NCI-H1930 (cell line): Measurements from ENCODE around the gene DPP8.
"Not testable (repeated sequence)": the region's sequence is repeated elsewhere in the genome, so short reads cannot be mapped to it uniquely, and the experiment has no call there.

Source experiments
- DNase-seq, 2 experiments: peaks; one replicate each; lab custom pipeline; 2025; lab: John Stamatoyannopoulos, UW

DPP8 gene

DNA sequence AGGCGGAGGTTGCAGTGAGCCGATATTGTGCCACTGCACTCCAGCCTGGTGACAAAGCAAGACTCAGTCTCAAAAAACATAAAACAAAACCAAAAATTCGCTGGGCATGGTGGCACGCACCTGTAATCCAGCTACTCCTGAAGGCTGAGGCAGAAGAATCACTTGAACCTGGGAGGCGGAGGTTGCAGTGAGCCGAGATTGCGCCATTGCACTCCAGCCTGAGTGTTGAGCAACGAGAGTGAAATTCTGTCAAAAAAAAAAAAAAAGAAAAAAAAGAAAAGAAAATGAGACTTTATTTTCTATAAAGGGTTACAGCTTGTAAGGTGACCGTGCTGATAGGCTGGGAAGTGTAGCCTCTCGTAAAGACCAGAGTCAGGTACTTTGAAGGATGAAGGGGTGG, 6.7 kb upstream of the DPP8 start:
- no peak for DNase-seq

DNA sequence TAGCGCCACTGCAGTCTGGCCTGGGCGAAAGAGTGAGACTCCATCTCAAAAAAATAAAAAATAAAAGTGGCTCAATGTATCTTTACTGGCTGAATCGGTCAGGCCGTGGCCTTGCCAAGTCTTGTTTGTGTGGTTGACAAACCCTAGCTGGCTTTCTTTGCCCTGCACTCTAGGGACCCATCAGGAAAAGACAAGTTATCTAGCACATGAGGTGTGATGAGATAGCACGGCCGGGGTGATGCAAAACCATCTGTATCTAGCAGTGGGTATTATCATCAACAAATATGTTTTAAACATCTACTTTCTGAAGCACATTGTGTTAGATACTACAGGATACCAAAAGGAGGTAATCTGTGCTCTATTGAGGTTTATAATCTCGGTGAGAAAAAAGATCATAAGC, 3.9 kb upstream of the DPP8 start:
- no peak for DNase-seq

DNA sequence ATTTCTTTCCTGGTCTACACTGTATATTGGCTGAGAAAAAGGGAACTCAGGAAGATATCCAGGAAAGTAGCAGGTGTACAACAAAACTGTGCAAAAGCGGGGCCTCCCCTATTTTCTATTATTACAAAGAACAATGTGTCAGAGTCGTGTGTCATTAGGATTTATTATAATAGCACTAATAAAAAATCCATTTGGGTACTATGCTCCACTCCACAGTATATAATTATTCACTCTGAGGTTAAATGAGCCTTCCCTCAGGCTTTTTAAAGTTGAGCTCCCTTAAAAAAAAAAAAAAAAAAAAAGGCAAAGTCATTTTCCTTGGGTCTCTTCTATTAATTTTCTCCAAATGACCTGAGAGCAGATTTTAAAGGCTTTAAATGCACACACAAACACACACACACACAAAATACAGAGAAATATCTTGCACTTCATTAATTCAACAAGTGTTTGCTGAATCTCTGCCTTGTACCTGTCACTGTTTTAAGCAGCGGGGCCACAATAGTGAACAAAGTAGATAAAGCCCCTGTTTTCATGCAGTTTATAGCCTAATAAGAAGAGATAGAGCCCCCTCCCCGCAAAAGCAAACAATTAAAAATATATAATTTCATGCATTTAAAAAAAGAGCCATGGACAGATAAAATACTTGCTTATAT, 1.3 kb upstream of the DPP8 start:
- DNase-seq = no peak

DNA sequence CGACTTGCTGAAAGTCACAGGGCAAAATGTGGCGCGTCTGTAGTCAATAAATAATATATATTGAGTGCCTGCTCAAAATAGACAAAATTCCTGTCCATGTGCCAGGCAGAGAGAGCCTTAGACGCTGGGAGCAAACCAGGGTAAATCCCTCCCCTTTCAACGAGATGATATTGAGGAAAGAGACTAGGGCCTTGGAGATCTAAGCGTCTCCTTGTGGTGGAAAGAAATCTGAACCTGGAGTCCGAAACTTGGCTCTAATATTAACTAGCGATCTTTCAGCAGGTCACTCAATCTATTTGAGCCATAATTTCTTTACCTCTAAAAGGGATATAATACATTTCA, 348 bp upstream of the DPP8 start:
- no peak for DNase-seq

DNA sequence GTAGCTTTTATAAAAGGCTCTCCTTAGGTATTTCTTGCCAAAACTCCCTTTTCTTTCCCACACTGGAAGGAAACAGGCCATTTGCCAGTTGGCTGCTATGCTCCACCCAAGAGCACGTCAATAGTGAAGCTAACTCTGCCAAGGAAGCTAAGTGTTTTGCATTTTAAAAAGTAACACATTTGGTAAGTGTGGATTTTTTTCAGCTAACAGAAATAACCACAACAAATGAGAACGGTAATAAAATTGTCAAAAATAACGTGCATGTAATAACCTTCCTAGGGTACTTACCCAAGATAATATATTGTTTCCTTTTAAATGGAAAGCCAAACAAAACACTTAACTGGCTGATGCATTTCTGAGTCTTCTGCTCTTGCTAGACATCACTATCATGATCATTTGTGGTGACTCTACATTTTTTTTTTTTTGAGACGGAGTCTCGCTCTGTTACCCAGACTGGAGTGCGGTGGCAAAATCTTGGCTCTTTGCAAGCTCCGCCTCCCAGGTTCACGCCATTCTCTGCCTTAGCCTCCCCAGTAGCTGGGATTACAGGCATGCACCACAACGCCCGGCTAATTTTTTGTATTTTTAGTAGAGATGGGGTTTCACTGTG, 4.6 kb downstream of the DPP8 start:
- DNase-seq = no peak

DNA sequence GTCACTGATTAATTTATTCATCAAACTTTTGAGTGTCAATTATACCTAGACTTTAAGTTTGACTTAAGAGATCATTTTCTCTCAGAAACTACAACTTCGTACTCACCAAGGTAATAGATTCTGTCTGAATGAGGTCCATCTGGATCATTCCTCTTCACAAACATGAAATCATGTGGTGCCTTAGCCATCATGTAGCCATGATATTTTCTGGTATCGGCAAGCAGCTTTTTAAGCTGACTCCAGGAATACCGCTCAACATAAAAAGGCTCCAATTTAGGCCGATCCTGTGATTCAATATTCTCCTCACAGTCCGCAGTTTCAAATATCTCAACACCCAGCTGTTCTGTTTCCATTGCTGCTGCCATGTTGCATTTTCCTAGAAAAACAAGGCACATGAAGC, 5.3 kb downstream of the DPP8 start:
- DNase-seq = no peak

DNA sequence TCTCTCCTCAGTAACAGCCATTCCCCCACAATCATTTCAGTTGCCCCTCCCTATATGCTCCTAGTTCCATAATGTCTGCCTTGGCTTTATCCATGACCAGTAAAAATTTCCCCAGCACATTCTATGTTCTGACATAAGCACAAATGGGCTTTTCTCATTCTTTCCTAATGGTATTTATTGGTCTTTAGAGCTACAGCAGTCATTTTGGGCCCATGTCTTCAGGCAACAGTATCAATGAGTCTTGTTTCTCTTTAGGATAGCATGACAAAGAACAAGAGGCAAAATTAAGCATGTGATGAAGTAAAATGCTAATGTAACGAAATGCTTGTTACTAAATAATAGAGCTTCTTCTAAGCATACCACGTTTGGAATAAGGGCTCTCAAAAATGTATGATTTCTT, 8.2 kb downstream of the DPP8 start:
- DNase-seq = no peak

DNA sequence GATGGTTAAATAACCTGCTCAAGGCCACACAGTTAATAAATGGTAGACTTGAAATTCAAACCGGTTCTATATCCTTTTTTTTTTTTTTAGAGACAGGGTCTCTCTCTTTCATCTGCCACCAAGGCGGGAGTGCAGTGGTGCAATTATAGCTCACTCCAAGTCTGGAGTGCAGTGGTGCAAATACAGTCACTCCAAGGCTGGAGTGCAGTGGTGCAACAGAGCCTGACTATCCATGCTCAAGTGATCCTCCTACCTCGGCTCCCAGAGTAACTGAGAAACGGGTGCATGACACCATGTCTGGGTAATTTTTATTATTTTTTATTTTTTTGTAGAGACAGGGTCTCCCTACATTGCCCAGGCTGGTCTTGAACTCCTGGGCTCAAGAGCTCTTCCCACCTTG, 23.4 kb downstream of the DPP8 start:
- no peak for DNase-seq

DNA sequence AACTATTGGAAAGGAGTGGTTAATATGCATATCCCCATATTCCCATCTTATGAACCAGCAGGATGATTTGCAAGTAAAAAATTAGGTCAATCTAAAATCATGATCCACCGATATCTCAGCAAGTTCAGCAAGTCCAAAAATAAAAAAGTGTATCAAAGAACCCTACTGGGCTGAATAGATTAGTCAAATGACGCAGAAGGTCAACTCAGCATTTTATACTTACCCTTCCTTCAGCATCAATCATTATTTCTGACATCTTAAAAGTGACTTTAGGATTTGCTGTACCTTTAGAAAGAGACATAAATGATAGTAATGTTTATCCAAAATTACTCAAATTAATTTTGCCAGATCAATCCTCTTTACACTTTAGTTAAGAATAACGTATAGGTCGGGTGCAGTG, 32.6 kb downstream of the DPP8 start:
- no peak for DNase-seq

DNA sequence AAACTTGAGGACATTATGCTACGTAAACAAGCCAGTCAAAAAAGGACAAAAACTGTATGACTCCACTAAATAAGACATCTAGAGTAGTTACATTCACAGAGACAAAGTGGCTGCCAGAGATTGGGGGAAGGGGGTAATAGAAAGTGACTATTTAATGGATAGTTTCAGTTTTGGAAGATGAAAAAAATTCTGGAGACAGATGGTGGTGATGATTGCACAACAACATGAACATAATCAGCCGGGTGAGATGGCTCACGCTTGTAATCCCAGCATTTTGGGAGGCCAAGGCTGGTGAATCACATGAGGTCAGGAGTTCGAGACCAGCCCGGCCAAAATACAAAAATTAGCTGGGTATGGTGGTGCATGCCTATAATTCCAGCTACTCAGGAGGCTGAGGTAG, 40.6 kb downstream of the DPP8 start:
- DNase-seq = no peak

DNA sequence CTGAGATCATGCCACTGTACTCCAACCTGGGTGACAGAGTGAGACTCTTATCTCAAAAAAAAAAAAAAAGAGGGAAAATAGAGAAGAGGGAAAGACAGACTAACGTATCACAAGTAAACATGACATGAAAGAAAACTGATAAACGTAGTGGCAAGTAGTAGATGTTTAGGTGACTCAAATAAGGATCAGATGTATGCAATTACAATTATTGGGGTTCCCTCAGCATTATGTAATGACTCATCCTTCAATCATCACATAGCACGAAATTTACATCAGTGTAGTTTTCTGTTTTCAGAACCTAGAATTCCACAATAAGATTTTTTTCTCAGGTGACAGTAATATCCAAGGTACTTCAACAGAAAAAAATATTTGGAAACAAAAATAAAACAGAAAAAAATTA, 46.6 kb downstream of the DPP8 start:
- no peak for DNase-seq

DNA sequence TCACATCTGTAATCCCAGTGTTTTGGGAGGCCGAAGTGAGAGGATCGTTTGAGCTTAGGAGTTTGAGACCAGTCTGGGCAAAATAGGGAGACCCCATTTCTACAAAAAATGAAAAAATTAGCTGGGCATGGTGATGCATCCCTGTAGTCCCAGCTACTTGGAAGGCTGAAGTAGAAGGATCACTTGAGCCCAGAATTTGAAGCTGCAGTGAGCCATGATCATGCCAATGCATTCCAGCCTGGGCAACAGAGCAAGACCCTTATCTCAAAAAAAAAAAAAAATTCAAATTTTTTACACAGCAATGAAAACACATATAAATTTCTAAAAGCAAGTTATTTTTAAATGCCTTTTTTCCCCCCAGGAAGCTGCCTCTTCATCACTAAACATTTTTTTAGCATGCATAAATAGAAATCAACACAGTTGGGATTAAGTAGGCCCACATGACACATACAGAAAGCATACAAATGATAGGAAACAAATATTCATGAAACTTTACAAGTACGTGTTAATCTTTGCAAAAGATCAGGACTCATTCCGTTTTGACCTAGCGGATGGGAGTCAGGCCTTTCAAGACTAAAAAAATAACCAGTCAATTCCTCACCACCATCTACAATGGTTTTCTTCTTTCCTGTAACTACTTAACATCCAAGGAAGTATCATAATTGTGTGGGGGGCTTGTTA, 49.1 kb downstream of the DPP8 start:
- DNase-seq = no peak

DNA sequence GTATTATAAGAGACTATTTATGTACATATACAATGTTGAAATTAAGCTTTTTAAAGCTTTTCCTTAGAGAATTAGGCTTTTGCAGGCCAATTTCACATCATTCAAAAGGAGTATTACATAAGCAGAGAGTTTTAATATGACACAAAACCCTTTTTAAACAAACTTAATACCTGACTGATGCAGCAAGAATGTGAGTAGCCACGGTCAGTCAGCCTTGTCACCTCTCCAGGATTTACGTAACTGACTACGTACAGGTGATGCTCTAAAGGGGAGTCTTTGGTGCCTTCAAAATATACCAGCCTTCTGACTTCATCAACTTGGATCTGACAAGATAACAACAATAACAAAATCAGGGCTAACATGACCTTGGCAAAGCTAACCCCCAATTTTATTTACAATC, 50.6 kb downstream of the DPP8 start:
- no peak for DNase-seq

DNA sequence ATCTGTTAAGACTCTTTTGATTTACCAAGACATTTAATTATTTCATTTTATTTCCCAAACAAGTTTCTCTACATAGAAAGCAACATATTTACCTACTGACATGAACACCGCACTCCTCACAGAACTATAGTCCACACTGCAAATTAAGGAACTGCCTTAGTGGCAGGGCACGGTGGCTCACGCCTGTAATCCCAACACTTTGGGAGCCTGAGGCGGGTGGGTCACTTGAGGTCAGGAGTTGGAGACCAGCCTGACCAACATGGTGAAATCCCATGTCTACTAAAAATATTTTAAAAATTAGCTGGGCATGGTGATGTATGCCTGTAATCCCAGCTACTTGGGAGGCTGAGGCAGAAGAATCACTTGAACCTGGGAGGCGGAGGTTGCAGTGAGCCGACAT, 54.4 kb downstream of the DPP8 start:
- not testable (repeated sequence) for DNase-seq

DNA sequence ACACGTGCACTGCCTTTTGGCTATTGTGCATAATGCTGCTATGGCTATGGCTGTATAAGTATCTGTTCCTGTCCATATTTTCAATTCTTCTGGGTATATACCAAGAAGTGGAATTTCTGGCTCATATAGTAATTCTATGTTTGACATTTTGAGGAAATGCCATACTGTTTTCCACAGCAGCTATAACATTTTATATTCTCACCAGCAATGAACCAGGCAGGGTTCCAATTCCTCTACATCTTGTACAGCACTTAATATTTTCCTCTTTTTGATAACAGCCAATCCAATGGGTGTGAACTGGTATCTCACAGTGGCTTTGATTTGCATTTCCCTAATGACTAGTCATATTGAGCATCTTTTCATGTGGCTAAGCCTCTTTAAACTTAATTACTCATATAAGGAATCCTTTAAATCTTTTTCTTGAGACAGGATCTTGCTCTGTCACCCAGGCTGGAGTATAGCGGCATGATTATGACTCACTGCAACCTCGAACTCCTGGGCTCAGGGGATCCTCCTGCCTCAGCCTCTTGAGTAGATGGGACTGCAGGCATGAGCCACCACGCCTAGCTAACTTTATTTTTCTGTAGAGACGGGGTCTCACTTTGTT, 56.6 kb downstream of the DPP8 start:
- no peak for DNase-seq

DNA sequence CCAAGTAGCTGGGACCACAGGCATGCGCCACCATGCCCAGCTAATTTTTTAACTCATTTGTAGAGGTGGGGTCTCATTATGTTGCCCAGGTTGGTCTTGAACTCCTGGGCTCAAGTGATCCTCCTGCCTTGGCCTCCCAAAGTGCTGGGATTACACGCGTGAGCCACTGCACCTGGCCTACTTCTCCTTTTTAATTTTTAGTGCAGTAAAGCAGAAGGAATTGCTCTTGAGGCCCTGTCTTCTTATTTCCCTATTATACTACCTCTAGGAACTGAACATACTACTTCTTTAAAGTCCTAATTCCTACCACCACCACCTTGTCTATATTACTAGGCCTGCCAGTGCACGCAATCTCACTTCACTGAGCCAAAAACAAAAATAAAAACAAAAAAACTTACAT, 62.2 kb downstream of the DPP8 start:
- not testable (repeated sequence) for DNase-seq

DNA sequence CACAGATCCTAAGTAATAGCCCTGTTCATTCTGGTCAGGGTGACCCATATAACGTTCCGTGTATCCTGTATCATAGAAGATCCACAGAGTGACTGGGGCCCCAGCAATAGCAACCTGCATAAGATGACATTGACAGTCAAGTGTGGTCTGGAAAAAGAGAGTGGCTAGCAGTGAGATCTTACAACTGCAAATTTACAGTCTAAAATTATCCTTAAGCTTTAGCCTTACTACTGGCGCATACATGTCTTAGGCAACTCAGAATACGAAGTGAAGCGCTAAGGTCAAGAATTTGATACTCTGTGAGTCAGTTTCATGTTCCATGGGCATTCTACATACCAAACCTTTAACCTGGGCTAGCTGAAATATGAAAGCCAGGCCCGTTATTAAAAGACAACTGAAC, 65.5 kb downstream of the DPP8 start:
- no peak for DNase-seq

DNA sequence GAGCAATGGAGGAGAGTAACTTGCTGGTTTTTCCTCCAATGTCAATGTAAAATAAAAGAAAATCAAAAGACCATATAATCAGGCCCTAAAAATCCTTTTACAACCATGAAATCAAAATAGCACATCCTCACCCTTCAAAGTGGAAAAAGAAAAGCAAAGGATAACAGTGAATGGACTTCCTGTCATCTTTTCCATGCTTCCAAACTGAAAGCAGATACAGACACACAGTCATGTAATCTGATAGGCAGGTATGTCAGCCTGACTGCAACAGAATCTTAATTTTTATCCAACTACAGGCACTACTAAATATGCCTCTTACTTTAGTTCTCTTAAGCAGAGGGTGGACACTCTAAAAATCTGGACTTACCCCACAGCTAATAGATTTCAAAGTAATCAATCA, 66.9 kb downstream of the DPP8 start:
- DNase-seq = no peak

DNA sequence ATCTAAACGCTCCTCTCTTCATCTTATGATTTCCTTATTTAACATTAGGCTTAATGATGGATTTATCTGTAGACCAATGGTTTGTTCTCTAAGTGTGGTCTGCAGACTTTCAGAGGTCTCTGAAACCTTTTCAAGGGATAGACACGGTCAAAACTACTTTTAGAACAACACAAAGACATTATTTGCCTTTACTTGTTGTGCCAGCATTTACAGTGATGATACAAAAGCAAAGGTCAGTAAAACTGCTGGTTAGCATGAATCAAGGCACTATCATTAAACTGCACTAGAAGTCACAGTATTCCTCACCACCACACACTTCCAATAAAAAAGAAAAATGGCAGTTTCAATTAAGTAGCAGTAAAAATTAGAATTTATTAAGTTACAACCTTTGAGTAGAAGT, 70.3 kb downstream of the DPP8 start:
- no peak for DNase-seq

DNA sequence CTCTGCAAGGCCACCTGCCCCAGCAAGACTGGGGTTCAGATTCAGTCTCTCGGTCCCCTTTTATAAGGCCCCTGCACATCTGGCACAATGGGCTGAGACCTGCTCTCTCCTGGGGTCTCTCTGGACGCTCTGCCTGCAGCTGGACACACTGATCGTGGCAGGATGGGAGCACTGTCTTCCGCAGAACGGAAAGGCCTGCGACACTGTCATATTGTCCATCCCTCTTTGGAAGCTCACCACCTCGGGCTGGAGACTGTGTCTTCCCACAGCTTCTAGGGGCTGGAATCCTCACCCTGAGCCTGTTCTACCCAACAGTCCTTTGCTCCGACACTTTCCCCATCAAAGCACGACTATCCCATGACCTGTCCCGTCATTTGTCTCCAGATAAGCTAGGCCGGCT, 83.3 kb downstream of the DPP8 start:
- DNase-seq = no peak

DNA sequence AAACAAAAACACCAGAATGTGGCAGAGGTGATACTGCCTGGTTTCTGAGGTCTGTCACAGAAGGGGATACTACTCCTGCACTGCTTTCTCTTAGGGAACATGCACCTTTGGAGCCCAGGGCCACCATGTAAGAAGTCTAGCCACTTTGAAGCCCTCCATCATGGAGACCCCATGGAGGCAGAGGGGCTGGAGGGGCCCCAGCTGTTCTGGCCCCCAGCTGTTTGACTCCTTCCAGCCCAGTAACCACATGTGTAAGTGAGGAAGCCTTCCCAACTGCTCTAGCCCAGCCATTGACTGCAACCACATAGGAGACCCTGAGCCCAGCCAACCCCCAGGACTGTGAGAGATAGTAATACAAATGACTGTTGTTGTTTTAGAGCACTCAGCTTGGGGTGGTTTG, 85.8 kb downstream of the DPP8 start:
- no peak for DNase-seq

DNA sequence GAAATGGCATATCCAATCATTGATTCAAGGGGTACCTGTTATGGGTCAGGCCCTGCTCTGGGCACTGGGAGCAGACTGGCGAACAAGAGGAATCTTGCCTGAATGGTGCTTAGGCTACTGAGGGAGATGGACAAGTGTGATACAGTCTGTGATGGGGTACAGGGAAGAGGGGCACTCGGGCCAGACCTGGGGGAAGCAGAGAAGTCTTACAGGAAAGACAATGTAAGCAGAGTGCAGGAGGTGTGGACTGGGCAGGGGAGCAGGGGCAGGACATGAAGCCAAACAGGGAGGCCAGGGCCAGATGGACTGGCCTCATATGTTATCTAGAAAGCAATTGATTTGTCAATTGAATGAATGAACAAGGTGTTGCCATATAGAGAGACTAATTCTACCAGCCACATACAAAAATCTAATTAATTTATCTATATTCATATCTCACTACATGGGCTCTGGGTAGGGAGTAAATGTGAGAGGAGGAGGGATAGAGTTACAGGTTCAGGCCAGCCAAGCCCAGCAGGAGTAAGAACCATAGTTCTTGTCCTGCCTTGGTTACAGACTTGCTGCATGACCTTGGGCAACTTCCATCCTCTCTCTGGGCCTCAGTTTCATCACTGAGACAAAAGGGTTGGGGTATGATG, 91.2 kb downstream of the DPP8 start:
- DNase-seq = no peak

DNA sequence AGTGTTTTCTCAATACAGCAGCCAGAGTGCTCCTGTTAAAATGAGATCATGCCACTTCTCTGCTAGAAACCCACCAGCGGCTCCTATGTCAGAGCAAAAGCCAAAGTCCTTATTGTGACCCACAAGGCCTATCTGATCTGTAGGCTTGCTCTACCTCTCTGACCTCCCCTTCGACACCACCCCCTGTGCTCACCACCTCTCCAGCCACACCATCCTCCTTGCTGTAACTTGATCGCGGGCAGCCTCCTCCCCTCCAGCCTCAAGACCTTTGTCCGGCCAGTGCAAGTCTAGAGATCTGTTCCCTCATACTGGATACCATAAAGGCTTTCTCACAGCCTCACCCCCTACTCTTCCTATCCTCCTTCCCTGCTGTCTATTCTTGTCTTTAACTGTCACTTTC, 92.8 kb downstream of the DPP8 start:
- no peak for DNase-seq
